Small intestine (tissue), 7 donors: Measurements from ENCODE around the gene RNF222. TPM values are rescaled to one million over a fixed set of nuclear protein-coding genes. Genes with fewer than 3 reads are reported as not detected.

Source experiments
- DNase-seq, 2 donors: peaks; one replicate each; pipeline versions ENCODE4 v3.0.0 to v3.0.0-alpha.2; 2013
- FAIRE-seq: peaks from 2 replicates; lab custom pipeline; 2012; peaks lifted over from hg19 to GRCh38; lab: Jason Lieb, UNC
- H3K27ac ChIP-seq, 3 donors: one replicate each; pipeline ENCODE4 v1.5.1; 2013; ENCODE audit warnings: low read length in 2 of 3, mild to moderate bottlenecking in 2 of 3, control low read depth in 1 of 3, inconsistent platforms in 1 of 3, low read depth in 1 of 3, moderate library complexity in 1 of 3
- H3K27me3 ChIP-seq, 3 donors: one replicate each; pipeline ENCODE4 v1.6.1; 2013; ENCODE audit warnings: low read length in 3 of 3, inconsistent platforms in 1 of 3; ENCODE audit not compliant: control insufficient read depth in 3 of 3, insufficient read depth in 3 of 3
- H3K36me3 ChIP-seq, 3 donors: one replicate each; pipeline ENCODE4 v1.6.1; 2013; ENCODE audit warnings: low read length in 3 of 3, inconsistent platforms in 1 of 3, low read depth in 1 of 3, mild to moderate bottlenecking in 1 of 3, moderate library complexity in 1 of 3; ENCODE audit not compliant: control insufficient read depth in 3 of 3, insufficient read depth in 2 of 3
- H3K4me1 ChIP-seq, 3 donors: one replicate each; pipeline ENCODE4 v1.6.1; 2013; ENCODE audit warnings: low read length in 2 of 3, inconsistent platforms in 1 of 3, low read depth in 1 of 3, mild to moderate bottlenecking in 1 of 3, moderate library complexity in 1 of 3; ENCODE audit not compliant: control insufficient read depth in 3 of 3, insufficient read depth in 2 of 3
- H3K4me3 ChIP-seq, 3 donors: one replicate each; pipeline ENCODE4 v1.5.1; 2013; ENCODE audit warnings: low read length in 3 of 3, control low read depth in 1 of 3, inconsistent platforms in 1 of 3, low read depth in 1 of 3, mild to moderate bottlenecking in 1 of 3, moderate library complexity in 1 of 3
- H3K9me3 ChIP-seq, 2 donors: one replicate each; pipeline ENCODE4 v1.6.1; 2013; ENCODE audit warnings: low read depth in 1 of 2, low read length in 1 of 2; ENCODE audit not compliant: control insufficient read depth in 2 of 2, insufficient read depth in 1 of 2
- WGBS, 3 donors: extraction: QIAGEN DNeasy Blood & Tissue Kit; methylation state at CpG; one replicate each; pipeline ENCODE4 v1.1.7; 2013; 5-methylcytosine and 5-hydroxymethylcytosine counted together
- polyA plus RNA-seq, 4 donors: library from polyadenylated mRNA; stranded (reverse) in 3 of 4; unstranded in 1 of 4; fragments of 200-250 nt in 3 of 4; fragments of 120-200 nt in 1 of 4; gene quantifications; one replicate each; pipeline versions ENCODE4 v1.2.1 to v1.2.3, GENCODE V29; 2013
- donor health status: healthy with polysubstance abuse.
- donor health status: control.
- donor health status: control.
- donor health status: Bipolar disorder and iron deficiency.
- donor health status: healthy.

The RNF222 gene
- polyA plus RNA-seq, 4 donors: 0.10 TPM; not detected in 3

DNA sequence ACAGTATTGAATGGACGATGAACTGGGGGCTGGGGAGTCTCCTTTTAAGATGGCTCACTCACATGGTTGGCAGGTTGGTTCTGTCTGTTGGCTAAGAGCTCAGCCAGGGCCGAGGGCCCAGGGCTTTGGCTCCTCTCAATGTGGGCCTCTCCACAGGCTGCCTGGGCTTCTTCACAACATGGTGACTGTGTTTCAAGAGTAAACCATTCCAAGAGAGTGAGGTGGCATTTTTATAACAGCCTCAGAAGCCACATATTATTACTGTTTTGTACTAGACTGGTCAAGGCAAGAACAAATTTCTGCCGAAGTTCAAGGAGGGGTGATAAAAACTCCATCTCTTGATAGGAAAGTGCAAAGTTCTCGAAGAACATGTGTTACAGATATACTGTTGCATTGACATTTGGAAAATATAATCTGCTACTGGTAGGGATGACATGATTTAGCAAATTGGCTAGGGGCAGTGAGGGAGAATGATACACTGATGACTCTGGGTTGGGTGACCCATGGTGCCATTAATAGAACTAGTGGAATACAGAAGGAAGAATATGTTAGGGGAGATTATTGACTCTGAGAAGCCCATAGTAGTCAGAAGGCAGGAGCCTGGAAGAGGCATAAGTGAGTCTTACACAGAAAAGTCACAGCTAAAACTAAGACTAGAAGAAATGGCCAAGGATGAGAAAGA, 34.8 kb downstream of the RNF222 start:
- Histone ChIP-seq H3K4me1 (peaks cover 0 to 12% (median 0%) of the 10 kb centered on the region in 3 donors), H3K36me3 (peaks cover 0 to 14% (median 3%) of the 10 kb centered on the region in 3 donors), H3K4me3 (no peak overlapping the region), H3K9me3 (no peaks in the 10 kb centered on the region), H3K27me3 (no peaks in the 10 kb centered on the region), H3K27ac (peak overlapping the region in 1 of 3 donors; percentile 44)
- DNase-seq (peak; percentile 45 to 60), FAIRE-seq (no peak)
- 54 to 78% (median 65%) methylated on average over 4 of the region's 4 CpGs for WGBS, 3 donors

DNA sequence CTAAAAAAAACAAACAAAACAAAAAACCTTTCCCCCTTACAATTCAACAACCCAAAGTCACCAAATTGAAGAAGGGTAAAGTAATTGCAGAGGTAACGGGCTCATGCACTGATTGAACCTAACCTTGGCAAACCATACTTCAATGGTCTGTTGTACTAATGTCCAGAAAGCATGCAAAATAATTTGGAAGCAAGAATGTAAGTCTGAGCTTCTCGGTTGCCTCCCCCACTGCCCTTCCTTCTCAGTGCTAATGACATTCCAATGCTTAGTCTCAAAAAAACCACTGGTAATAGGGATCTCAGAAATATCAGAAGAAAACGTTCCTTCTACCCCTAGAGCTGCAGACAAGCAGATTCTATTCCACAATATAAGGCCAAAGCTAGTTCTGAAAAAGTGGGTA, 36.9 kb downstream of the RNF222 start:
- peaks cover 0 to 12% (median 0%) of the 10 kb centered on the region in 3 donors for H3K4me1 ChIP-seq
- peak overlapping the region in 1 of 3 donors; percentile 60 for H3K27ac ChIP-seq
- H3K9me3 ChIP-seq: no peaks in the 10 kb centered on the region
- 56 to 69% (median 59%) methylated on average over 3 of the region's 3 CpGs for whole genome bisulfite sequencing, 3 donors
- H3K36me3 ChIP-seq: peaks cover 0 to 10% (median 3%) of the 10 kb centered on the region in 3 donors
- FAIRE-seq (no peak), DNase-seq (no peak)
- no peaks in the 10 kb centered on the region for H3K27me3 ChIP-seq
- no peak overlapping the region for H3K4me3 ChIP-seq

DNA sequence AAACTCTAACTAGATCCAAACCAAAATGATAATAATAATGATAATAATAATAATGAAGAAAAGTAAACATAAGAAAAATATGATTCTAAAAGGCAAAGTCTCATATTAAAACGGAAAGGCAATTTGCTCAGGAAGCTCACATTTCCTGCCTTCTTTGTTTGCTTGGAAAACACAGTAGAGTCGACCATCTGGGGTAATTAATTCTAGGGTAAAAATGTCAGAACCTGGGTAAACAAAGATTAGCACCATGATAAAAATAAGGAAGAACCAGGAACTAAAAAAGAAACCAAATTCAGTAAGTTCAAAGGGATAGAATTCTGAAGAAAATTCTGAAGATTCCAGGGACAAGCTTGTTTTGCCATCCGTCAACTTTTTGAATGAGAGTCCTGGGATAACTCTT, 37.4 kb downstream of the RNF222 start:
- DNase-seq (peak in 1 of 2 donors; percentile 23), FAIRE-seq (no peak)
- H3K27ac ChIP-seq: no peak overlapping the region
- H3K4me1 ChIP-seq: peaks cover 0 to 12% (median 0%) of the 10 kb centered on the region in 3 donors
- H3K27me3 ChIP-seq: no peaks in the 10 kb centered on the region
- WGBS, 3 donors: 35 to 37% (median 36%) methylated on average over 3 of the region's 3 CpGs
- peaks cover 0 to 10% (median 3%) of the 10 kb centered on the region in 3 donors for H3K36me3 ChIP-seq
- H3K4me3 ChIP-seq: no peak overlapping the region
- H3K9me3 ChIP-seq: no peaks in the 10 kb centered on the region

DNA sequence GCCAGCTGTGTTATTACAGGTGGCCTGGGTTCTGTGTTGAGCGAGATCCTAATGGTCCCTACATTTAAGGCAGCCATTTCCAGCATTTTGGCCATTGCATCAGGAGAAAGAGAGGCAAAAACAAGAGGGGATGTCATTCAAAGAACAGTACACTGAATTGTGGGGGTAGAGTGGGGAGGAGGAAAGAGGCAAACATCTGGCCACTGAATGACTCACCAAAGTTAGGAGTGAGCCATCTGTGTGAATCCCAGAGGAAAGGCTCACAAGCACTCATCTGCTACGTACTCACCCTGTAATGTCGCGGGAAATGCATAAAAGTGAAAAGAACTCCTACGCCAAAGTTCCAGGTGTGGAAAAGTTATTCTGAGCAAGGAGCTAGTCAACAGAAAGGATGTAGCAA, 37.9 kb downstream of the RNF222 start:
- no peaks in the 10 kb centered on the region for H3K27me3 ChIP-seq
- H3K27ac ChIP-seq: peak overlapping the region in 2 of 3 donors; percentile 10 to 62
- 71 to 89% (median 83%) methylated on average over 5 of the region's 5 CpGs for WGBS, 3 donors
- no peak overlapping the region for H3K4me3 ChIP-seq
- DNase-seq (no peak), FAIRE-seq (no peak)
- no peaks in the 10 kb centered on the region for H3K9me3 ChIP-seq
- peaks cover 0 to 6% (median 3%) of the 10 kb centered on the region in 3 donors for H3K36me3 ChIP-seq
- peaks cover 0 to 12% (median 0%) of the 10 kb centered on the region in 3 donors for H3K4me1 ChIP-seq

DNA sequence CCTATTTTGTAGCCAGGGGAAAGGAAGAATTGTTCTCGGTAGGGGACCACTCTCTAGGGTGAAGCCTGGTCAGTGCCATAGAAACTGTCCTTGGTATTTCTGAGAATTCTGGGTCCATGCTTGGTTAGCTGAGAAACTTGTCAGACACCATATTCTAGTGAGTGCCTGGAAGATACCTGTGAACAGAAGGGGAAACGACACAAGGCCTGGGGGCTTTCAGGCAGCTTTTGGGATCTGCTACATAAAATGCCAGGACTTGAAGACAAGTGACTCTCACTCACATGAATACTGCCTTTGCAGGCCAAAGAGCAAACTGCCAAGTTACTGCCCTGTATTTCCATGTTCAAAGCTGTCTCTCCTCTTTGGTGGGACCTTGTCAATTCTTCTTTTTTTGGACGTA, 39.7 kb downstream of the RNF222 start:
- no peak for FAIRE-seq
- peaks cover 0 to 9% (median 0%) of the 10 kb centered on the region in 3 donors for H3K4me1 ChIP-seq
- no peak for DNase-seq
- no peaks in the 10 kb centered on the region for H3K27me3 ChIP-seq
- H3K4me3 ChIP-seq: no peak overlapping the region
- no peaks in the 10 kb centered on the region for H3K36me3 ChIP-seq
- no peak overlapping the region for H3K27ac ChIP-seq
- WGBS, 3 donors: 92 to 97% (median 96%) methylated on average over 3 of the region's 3 CpGs
- H3K9me3 ChIP-seq: no peaks in the 10 kb centered on the region

DNA sequence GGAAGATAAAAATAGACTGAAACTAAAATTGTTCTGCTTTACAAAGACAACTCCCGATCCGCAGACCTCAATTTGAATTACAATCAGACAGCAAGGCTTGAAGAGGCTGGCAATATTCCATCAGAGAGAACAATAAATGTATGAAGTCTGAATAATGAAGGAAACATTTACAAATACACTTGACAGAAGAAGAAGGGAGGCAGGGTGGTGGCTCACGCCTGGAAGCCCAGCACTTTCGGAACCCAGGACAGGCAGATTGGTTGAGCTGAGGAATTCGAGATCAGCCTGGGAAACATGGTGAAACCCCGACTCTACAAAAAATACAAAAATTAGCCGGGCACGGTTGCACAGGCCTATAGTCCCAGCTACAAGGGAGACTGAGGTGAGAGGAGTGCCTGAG, 43.4 kb downstream of the RNF222 start:
- DNase-seq (no peak), FAIRE-seq (no peak)
- no peaks in the 10 kb centered on the region for H3K9me3 ChIP-seq
- WGBS, 3 donors: 72 to 80% (median 79%) methylated on average over 8 of the region's 8 CpGs
- no peaks in the 10 kb centered on the region for H3K36me3 ChIP-seq
- no peaks in the 10 kb centered on the region for H3K4me1 ChIP-seq
- H3K27ac ChIP-seq: no peak overlapping the region
- no peak overlapping the region for H3K4me3 ChIP-seq
- H3K27me3 ChIP-seq: no peaks in the 10 kb centered on the region

DNA sequence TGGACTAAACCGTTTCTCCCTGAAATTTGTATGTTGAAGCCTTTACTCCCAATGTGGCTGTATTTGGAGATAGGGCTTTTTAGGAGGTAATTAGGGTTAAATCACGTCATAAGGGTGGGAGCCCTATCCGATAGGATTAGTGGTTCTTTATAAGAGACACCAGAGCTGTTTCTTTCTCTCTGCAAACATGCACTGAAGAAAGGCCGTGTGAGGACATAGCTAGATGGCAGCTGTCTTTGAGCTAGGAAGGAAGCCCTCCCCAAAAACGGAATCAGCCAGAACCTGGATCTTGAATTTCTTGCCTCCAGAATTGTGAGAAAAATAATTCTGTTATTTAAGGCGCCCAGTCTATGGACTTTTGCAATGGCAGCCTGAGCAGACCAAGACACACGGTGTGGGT, 43.9 kb downstream of the RNF222 start:
- no peak overlapping the region for H3K27ac ChIP-seq
- FAIRE-seq: no peak
- no peaks in the 10 kb centered on the region for H3K4me1 ChIP-seq
- DNase-seq: no peak
- no peaks in the 10 kb centered on the region for H3K9me3 ChIP-seq
- no peaks in the 10 kb centered on the region for H3K36me3 ChIP-seq
- 80 to 88% (median 82%) methylated on average over 7 of the region's 7 CpGs for WGBS, 3 donors
- no peak overlapping the region for H3K4me3 ChIP-seq
- no peaks in the 10 kb centered on the region for H3K27me3 ChIP-seq

DNA sequence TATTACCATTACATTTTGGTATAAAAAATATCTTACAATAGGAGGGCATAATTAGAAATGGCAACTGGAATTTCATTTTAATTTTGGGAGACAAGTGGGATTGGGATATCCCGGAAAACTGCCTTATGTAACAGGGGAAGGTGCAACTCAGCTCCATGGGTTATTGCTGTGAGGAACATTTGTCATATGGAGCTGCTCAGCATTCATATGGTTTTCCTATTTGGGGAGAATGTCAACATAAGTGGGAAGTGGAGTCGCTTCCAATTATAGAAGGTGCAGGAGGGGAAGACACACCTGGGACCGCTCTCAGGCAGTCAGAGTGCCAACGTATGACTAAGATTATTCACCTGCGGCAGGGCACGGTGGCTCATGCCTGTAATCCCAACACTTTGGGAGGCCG, 47.3 kb downstream of the RNF222 start:
- DNase-seq (no peak), FAIRE-seq (no peak)
- no peaks in the 10 kb centered on the region for H3K9me3 ChIP-seq
- H3K27ac ChIP-seq: no peak overlapping the region
- 81 to 83% (median 82%) methylated on average over 7 of the region's 7 CpGs for WGBS, 3 donors
- no peaks in the 10 kb centered on the region for H3K36me3 ChIP-seq
- peaks cover 0 to 13% (median 4%) of the 10 kb centered on the region in 3 donors for H3K27me3 ChIP-seq
- no peaks in the 10 kb centered on the region for H3K4me1 ChIP-seq
- no peak overlapping the region for H3K4me3 ChIP-seq
